Loucy (cell line): ENCODE measurements around the gene UBAP1.

Source experiments
- H2AFZ ChIP-seq: fragments of 200-600 bp; sonication (generic); 2 replicates; pipeline ENCODE4 v1.6.0; 2016; ENCODE audit warnings: antibody characterized with exemption, mild to moderate bottlenecking, low read length, moderate library complexity
- H3F3A ChIP-seq: fragments of 200-600 bp; 2 replicates; pipeline ENCODE4 v1.6.0; 2016; ENCODE audit warnings: antibody characterized with exemption, low read depth, mild to moderate bottlenecking
- H3K27me3 ChIP-seq: fragments of 200-600 bp; sonication (generic); 2 replicates; pipeline ENCODE4 v1.6.1; 2014; ENCODE audit warnings: low read length, mild to moderate bottlenecking; ENCODE audit not compliant: insufficient read depth, poor library complexity, severe bottlenecking
- H3K36me3 ChIP-seq: fragments of 200-600 bp; sonication (generic); 2 replicates; pipeline ENCODE4 v1.6.1; 2016; ENCODE audit warnings: low read length; ENCODE audit not compliant: insufficient read depth
- H3K4me1 ChIP-seq: fragments of 200-600 bp; sonication (generic); 2 replicates; pipeline ENCODE4 v1.5.1; 2014; ENCODE audit warnings: low read length, mild to moderate bottlenecking; ENCODE audit not compliant: insufficient read depth, poor library complexity, severe bottlenecking
- H3K4me2 ChIP-seq: fragments of 200-600 bp; sonication (generic); 2 replicates; pipeline ENCODE4 v1.6.0; 2014; ENCODE audit warnings: antibody characterized with exemption, low read length, low read depth, mild to moderate bottlenecking; ENCODE audit not compliant: poor library complexity, severe bottlenecking
- H3K4me3 ChIP-seq: fragments of 200-600 bp; sonication (generic); 2 replicates; pipeline ENCODE4 v1.5.1; 2014; ENCODE audit warnings: low read length, mild to moderate bottlenecking, mixed read lengths; ENCODE audit not compliant: poor library complexity, severe bottlenecking
- H3K79me2 ChIP-seq: fragments of 200-600 bp; sonication (generic); 2 replicates; pipeline ENCODE4 v1.6.1; 2014; ENCODE audit warnings: low read length; ENCODE audit not compliant: insufficient read depth
- H3K9ac ChIP-seq: fragments of 200-600 bp; sonication (generic); 2 replicates; pipeline ENCODE4 v1.6.0; 2014; ENCODE audit warnings: mild to moderate bottlenecking, low read depth, low read length, moderate library complexity; ENCODE audit not compliant: poor library complexity, severe bottlenecking
- H3K9me2 ChIP-seq: fragments of 200-600 bp; sonication (generic); replicated peaks from 2 replicates; pipeline ENCODE4 v1.6.1; 2016; ENCODE audit warnings: low read depth, low read length, mixed read lengths
- H3K9me3 ChIP-seq: fragments of 200-600 bp; sonication (generic); 2 replicates; pipeline ENCODE4 v1.6.1; 2014; ENCODE audit warnings: mild to moderate bottlenecking, antibody characterized with exemption, low read length, low read depth; ENCODE audit not compliant: insufficient read depth
- H4K20me1 ChIP-seq: fragments of 200-600 bp; sonication (generic); 2 replicates; pipeline ENCODE4 v1.6.0; 2014; ENCODE audit warnings: antibody characterized with exemption, low read length, mild to moderate bottlenecking; ENCODE audit not compliant: insufficient read depth, poor library complexity, severe bottlenecking
- EZH2phosphoT487 ChIP-seq: fragments of 200-600 bp; IDR thresholded peaks from 2 replicates; pipeline ENCODE4 v1.6.1; 2018; ENCODE audit warnings: antibody characterized with exemption, mild to moderate bottlenecking, moderate library complexity, borderline replicate concordance
- TF ChIP-seq, protein P1 (sequence below): fragments of 200-600 bp; sonication (generic); conservative IDR thresholded peaks from 2 replicates; pipeline ENCODE4 v1.5.1; 2014; ENCODE audit warnings: mild to moderate bottlenecking, antibody characterized with exemption, low read length

The UBAP1 gene

DNA sequence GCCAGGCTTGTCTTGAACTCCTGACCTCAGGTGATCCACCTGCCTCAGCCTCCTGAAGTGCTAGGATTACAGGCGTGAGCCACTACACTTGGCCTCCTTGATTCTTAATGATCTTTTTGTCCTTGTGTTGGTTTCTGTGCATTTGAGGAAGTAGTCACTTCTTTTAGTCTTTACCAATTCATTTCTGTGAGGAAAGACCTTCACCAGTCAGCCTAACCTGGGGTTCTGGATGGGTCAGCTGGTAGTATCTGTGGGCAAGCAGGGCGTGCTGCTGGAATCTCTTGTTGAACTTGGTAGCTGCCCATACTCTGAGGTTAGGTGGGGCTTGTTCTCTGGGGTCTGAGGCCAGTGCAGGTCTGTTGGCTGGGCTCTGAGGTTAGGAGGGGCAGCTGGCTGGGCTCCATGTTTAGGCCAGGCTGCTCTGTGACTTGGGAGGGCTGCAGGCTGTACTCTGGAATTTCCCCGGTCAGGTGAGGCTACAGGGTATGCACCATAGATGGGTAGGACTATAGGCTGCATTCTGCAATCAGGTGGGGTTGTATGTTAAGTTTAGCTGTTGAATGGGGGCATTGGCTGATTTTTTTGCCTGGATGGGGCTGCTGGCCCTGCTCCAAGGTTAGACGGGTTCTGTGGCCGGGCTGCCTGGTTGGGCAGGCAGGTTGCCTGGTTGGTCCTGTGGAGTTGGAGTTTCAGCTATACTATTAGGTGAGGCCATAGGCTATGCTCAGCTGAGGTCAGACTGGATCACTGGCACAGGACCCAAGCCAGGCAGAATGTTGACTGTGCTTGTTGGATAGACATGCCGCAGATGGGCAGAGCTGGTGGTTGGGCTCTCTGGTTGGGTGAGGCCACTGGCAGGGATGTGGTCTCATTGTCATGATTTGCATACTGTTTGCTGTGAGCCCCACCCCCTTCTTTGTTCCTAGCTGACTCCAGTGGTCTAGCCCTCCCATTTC lies 19.2 kb downstream of the UBAP1 start:
- H3K36me3 ChIP-seq = peaks cover 4% of the 10 kb centered on the region; the same call in 1 of the 2 replicates

DNA sequence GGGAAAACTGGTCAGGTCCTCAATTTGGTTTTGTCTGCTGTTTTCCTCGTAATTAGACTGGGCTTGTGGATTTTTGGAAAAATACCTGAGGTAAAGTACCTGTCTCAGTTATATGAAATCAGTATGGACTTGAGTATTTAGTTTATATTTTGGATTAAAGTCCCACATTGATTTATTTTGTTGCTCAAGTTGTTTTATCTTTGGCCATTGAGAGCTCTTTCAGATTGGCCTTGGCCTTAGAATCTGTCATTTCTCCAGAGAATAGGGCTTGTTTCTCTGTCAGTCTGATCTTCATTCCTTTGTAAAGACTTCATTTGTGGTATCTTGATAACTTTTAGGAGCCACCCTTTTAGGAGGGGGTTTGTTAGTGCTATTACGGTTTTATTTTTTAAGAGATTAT lies 21.2 kb downstream of the UBAP1 start:
- Histone ChIP-seq H3K36me3 (peaks cover 4% of the 10 kb centered on the region; the same call in 1 of the 2 replicates), H3K27me3 (no peaks in the 10 kb centered on the region), H3K4me3 (no peak overlapping the region), H3K79me2 (peaks cover 77% of the 10 kb centered on the region), H3K9me2 (no peaks in the 10 kb centered on the region), H2AFZ (no peak overlapping the region), H3K9ac (no peak overlapping the region), H3F3A (no peaks in the 10 kb centered on the region), H4K20me1 (peaks cover 5% of the 10 kb centered on the region), H3K4me2 (no peak overlapping the region), H3K9me3 (no peaks in the 10 kb centered on the region), H3K4me1 (peaks cover 11% of the 10 kb centered on the region)
- TF ChIP-seq EZH2phosphoT487 = no peak

More for the DNA sequence above, 19.2 kb downstream of the UBAP1 start:
- H3K79me2 ChIP-seq = peaks cover 78% of the 10 kb centered on the region
- H2AFZ ChIP-seq = no peak overlapping the region
- peaks cover 21% of the 10 kb centered on the region for H3K4me1 ChIP-seq
- no peaks in the 10 kb centered on the region for H3K9me2 ChIP-seq
- H4K20me1 ChIP-seq = peaks cover 16% of the 10 kb centered on the region
- no peaks in the 10 kb centered on the region for H3K9me3 ChIP-seq
- no peak overlapping the region for H3K9ac ChIP-seq
- no peak overlapping the region for H3K4me3 ChIP-seq
- H3K4me2 ChIP-seq = peak overlapping the region; percentile 4
- TF ChIP-seq EZH2phosphoT487 = no peak
- TF ChIP-seq, protein P1, sequence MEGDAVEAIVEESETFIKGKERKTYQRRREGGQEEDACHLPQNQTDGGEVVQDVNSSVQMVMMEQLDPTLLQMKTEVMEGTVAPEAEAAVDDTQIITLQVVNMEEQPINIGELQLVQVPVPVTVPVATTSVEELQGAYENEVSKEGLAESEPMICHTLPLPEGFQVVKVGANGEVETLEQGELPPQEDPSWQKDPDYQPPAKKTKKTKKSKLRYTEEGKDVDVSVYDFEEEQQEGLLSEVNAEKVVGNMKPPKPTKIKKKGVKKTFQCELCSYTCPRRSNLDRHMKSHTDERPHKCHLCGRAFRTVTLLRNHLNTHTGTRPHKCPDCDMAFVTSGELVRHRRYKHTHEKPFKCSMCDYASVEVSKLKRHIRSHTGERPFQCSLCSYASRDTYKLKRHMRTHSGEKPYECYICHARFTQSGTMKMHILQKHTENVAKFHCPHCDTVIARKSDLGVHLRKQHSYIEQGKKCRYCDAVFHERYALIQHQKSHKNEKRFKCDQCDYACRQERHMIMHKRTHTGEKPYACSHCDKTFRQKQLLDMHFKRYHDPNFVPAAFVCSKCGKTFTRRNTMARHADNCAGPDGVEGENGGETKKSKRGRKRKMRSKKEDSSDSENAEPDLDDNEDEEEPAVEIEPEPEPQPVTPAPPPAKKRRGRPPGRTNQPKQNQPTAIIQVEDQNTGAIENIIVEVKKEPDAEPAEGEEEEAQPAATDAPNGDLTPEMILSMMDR = no peak
- H3F3A ChIP-seq = no peaks in the 10 kb centered on the region; the same call in 1 of the 2 replicates
- no peaks in the 10 kb centered on the region for H3K27me3 ChIP-seq

DNA sequence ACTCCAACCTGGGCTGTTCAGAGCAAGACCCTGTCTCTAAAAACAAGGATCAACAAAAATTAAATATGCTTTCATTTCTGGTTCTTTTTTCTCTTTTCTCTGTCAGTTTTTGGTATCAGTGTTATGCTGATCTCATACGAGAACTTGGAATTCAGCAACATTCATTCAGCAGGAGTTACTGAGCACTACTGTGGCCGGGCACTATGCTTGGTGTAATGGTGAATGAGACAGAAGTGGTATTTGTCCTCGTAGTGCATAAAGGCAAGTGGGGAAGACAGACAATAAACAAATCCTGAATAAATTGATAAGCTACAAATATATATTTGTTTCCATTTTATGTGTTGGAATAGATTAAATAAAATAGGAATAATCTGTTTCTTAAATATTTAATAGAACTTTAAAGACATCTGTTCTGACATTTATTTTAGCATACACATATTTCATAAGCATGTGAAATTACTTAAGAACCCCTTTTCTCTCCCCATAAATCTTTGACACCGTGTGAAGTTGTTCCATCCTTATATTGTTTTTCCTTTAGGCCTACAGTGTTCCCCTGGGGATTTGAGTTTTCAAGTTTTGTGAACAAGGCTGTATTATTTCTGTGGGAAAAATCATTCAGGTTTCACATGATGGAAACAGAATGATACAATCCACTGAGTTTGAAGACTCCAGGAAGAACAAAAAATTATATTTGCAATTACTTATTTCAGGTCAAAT lies 24.6 kb downstream of the UBAP1 start:
- Histone ChIP-seq H3K9ac (no peak overlapping the region), H3K4me1 (peaks cover 3% of the 10 kb centered on the region), H3K9me3 (no peaks in the 10 kb centered on the region), H3K4me2 (no peak overlapping the region), H3K36me3 (no peaks in the 10 kb centered on the region; the same call in 1 of the 2 replicates), H3K4me3 (no peak overlapping the region), H3K79me2 (peaks cover 80% of the 10 kb centered on the region), H4K20me1 (peaks cover 7% of the 10 kb centered on the region), H3K9me2 (no peaks in the 10 kb centered on the region), H3F3A (no peaks in the 10 kb centered on the region), H3K27me3 (no peaks in the 10 kb centered on the region), H2AFZ (no peak overlapping the region)
- TF ChIP-seq, protein P1 = no peak
- TF ChIP-seq EZH2phosphoT487 = no peak
